ENCODE measurements around the gene C4orf50. TPM values are rescaled to one million over a fixed set of nuclear protein-coding genes. Genes with fewer than 3 reads are reported as not detected.

C4orf50 gene
- total RNA-seq, 1 donor from 2014 or later: not detected

DNA sequence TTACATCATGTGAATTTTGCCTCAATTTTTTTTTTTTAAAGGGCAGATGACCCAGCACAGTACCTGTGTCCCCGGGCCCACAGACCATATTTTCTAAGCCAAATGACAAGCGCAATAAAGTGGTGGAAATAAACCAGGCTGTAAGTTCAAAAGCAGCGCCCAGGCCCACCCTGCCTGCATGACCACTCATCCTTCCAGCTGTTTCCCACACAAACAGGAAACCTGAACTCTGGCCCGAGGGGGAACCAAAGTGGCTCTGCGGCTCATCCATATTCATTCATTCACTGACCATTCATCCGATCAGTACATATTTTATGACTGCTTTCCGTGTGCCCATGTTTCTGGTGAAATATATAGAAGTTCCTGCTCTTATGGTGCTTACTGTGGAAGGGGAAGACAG is 91.6 kb downstream of the C4orf50 start:
- TF ChIP-seq, protein P1, sequence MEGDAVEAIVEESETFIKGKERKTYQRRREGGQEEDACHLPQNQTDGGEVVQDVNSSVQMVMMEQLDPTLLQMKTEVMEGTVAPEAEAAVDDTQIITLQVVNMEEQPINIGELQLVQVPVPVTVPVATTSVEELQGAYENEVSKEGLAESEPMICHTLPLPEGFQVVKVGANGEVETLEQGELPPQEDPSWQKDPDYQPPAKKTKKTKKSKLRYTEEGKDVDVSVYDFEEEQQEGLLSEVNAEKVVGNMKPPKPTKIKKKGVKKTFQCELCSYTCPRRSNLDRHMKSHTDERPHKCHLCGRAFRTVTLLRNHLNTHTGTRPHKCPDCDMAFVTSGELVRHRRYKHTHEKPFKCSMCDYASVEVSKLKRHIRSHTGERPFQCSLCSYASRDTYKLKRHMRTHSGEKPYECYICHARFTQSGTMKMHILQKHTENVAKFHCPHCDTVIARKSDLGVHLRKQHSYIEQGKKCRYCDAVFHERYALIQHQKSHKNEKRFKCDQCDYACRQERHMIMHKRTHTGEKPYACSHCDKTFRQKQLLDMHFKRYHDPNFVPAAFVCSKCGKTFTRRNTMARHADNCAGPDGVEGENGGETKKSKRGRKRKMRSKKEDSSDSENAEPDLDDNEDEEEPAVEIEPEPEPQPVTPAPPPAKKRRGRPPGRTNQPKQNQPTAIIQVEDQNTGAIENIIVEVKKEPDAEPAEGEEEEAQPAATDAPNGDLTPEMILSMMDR (conservative IDR thresholded peaks at IDR 0.05; ENCODE audit: low read depth, low read length): no peak
- H3K4me3 ChIP-seq (ENCODE audit: low read depth, low read length): no peak overlapping the region
- no peak for DNase-seq (ENCODE audit: low read depth)

DNA sequence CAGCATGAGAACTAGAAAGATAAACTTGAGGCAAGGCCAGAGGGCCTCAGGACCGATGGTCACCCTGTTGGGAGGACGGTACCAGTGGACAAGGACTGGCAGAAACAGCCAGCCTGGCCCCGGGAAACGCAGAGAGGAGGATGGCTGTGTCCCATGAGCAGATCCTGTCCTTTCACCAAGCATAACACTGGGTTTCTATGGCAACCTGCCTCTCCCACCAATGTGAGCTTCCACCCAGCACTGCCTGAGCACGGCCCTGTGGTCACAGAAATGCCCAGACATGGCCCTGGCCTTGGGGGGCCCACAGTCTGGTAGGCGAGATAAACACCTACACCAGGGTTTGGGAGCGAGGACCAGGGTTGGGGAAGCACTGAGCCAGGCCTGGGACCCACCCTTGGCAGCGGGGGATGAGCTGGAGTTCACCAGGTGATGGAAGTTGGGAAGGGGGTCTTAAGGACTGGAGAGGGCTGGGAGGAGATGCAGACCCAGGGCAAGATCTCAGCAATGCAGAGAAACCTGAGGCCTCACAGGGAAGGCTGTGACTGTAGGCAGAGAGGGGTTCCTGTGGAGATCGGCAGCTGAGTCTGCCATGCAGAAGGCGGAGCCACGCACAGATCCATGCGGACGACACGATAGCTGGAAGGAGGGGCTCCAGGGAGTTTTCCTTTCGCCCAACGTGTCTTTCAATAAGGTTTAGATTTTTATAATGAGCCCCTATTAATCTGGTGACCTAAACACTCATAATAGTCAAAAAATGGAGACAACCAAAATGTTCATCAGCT is 92.6 kb downstream of the C4orf50 start:
- TF ChIP-seq, protein P1 (conservative IDR thresholded peaks at IDR 0.05; ENCODE audit: low read depth, low read length): no peak
- H3K4me3 ChIP-seq (ENCODE audit: low read depth, low read length): no peak overlapping the region
- no peak for DNase-seq (ENCODE audit: low read depth)

DNA sequence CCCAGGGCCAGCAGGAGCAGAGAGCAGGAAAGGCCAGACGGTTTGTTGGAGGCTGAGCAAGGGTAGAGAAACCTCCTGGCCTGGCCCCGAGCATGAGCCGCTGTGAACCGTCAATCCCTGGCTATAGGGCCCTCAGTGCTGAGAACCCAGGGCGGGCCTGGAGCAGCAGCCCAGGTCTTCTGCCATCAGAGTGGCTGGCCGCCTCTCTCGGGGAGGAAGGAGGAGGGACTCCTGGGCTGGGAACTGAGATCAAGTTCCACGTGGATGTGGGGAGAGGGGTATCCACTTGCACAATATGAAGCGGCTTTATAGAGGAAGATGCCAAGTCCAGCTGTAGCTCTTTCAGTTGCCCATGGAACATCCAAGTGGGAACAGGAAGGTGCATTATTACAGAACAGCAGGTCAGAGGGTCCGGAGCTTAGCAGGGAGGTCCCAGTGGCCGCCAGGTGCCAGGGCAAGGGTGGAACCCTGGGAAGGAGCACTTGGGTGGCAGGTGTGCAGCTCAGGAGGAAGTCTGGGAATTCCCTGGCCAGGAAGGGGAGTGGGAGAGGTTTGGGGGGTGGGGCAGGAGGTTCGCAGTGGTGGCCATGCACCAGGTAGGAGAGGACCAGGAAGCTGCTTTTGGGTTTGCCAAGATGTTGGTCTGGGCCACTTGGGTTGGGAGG is 93.6 kb downstream of the C4orf50 start:
- DNase-seq (ENCODE audit: low read depth): no peak
- H3K4me3 ChIP-seq (ENCODE audit: low read depth, low read length): no peak overlapping the region

DNA sequence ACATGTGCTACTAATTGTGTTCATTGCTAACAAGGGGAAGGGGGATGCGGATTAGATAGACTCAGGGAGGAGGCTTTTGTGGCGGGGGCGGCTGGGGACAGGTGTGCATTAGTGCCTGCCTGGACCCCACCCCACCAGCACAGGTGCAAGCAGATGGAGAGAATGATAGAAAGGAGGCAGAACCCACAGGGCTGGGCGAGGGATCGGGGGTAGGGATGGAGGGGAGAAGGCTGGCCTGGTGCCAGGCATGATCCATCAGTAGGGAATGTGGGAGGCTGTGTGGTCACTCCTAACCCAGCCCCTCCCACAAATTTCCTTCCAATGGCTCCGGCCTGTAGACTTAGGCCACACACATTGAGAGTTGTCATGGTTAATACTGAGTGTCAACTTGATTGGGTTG is 94.9 kb downstream of the C4orf50 start:
- DNase-seq (ENCODE audit: low read depth): no peak
- no peak overlapping the region for H3K4me3 ChIP-seq (ENCODE audit: low read depth, low read length)
- TF ChIP-seq, protein P1 (conservative IDR thresholded peaks at IDR 0.05; ENCODE audit: low read depth, low read length): no peak

More for the DNA sequence above, 93.6 kb downstream of the C4orf50 start:
- TF ChIP-seq, protein P1 (conservative IDR thresholded peaks at IDR 0.05; ENCODE audit: low read depth, low read length): no peak

DNA sequence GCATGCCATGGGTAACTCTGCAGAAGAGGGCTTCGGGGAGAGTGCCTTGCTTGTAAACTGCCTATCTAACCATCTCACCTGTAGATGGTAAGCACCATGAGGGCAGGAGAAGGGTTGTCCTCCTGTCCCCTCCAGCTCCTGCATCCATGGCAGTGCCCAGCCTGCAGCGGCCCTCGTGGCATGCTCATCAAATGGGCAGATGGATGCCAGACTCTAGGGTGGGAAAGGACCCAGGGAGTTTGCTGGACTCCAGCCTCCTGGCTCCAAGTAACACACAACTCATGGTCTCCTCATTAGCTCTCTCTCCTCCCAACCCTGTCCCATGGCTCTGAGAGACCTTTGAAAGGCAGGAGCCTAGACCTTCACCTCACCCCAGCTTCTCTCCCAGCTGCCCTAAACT is 95.7 kb downstream of the C4orf50 start:
- no peak overlapping the region for H3K4me3 ChIP-seq (ENCODE audit: low read depth, low read length)
- TF ChIP-seq, protein P1 (conservative IDR thresholded peaks at IDR 0.05; ENCODE audit: low read depth, low read length): no peak
- DNase-seq (ENCODE audit: low read depth): no peak

DNA sequence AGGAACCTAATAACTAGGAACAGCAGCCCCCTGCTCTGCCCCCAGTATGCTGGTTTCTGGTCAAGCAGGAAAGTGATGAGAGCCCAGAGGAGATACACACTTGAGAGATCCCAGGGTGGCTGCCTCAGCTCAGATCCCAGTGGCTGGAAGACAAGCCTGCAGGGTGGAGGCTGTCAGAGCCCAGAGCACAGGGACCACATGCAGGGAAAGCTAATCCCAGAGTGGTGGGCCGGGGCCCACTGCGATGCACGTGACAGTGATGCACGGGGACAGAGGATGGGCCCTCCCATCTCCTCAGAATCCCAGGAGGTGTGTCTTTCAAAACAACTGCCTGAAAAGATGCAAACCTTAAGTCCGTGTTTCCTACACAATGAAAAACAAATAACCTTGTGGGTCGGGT is 96.2 kb downstream of the C4orf50 start:
- no peak for DNase-seq (ENCODE audit: low read depth)
- H3K4me3 ChIP-seq (ENCODE audit: low read depth, low read length): no peak overlapping the region
- TF ChIP-seq, protein P1 (conservative IDR thresholded peaks at IDR 0.05; ENCODE audit: low read depth, low read length): no peak
